Hepatocyte (in vitro differentiated cells): Measurements from ENCODE around the gene FOXN3. TPM values are rescaled to one million over a fixed set of nuclear protein-coding genes. Genes with fewer than 3 reads are reported as not detected.

ENCODE experiments used
- DNase-seq: peaks from one replicate; pipeline ENCODE4 v3.0.0-alpha.2; 2016; ENCODE audit warnings: low spot score
- H2AFZ ChIP-seq: fragments of 200-600 bp; sonication (generic); 2 replicates; pipeline ENCODE4 v1.6.0; 2016; ENCODE audit warnings: antibody characterized with exemption, mild to moderate bottlenecking
- H3K27ac ChIP-seq: fragments of 200-600 bp; sonication (generic); 2 replicates; pipeline ENCODE4 v1.5.1; 2016; ENCODE audit warnings: mild to moderate bottlenecking
- H3K27me3 ChIP-seq: fragments of 200-600 bp; sonication (generic); 2 replicates; pipeline ENCODE4 v1.6.1; 2016
- H3K36me3 ChIP-seq: fragments of 200-600 bp; sonication (generic); replicated peaks from 2 replicates; pipeline ENCODE4 v1.5.1; 2016; ENCODE audit warnings: low read depth; ENCODE audit not compliant: insufficient read depth
- H3K4me1 ChIP-seq: fragments of 200-600 bp; sonication (generic); 2 replicates; pipeline ENCODE4 v1.5.1; 2016; ENCODE audit warnings: mild to moderate bottlenecking, moderate library complexity; ENCODE audit not compliant: insufficient read depth
- H3K4me2 ChIP-seq: fragments of 200-600 bp; sonication (generic); 2 replicates; pipeline ENCODE4 v1.6.0; 2016
- H3K4me3 ChIP-seq: fragments of 200-600 bp; sonication (generic); 2 replicates; pipeline ENCODE4 v1.5.1; 2016; ENCODE audit warnings: mild to moderate bottlenecking
- H3K79me2 ChIP-seq: fragments of 200-600 bp; sonication (generic); 2 replicates; pipeline ENCODE4 v1.6.0; 2017; ENCODE audit warnings: mild to moderate bottlenecking
- H3K9me2 ChIP-seq: fragments of 200-600 bp; sonication (generic); replicated peaks from 2 replicates; pipeline ENCODE4 v1.6.0; 2017; ENCODE audit warnings: mild to moderate bottlenecking; ENCODE audit not compliant: insufficient read depth
- H3K9me3 ChIP-seq: fragments of 200-600 bp; sonication (generic); 2 replicates; pipeline ENCODE4 v1.5.1; 2016; ENCODE audit warnings: low read depth, mild to moderate bottlenecking
- H4K20me1 ChIP-seq: fragments of 200-600 bp; sonication (generic); 2 replicates; pipeline ENCODE4 v1.6.0; 2016; ENCODE audit warnings: mild to moderate bottlenecking; ENCODE audit not compliant: insufficient read depth, poor library complexity, severe bottlenecking
- EZH2 ChIP-seq: fragments of 200-600 bp; sonication (generic); IDR thresholded peaks from 2 replicates; pipeline ENCODE4 v1.6.1; 2016; ENCODE audit warnings: antibody characterized with exemption, mild to moderate bottlenecking, borderline replicate concordance
- EZH2phosphoT487 ChIP-seq: fragments of 200-600 bp; sonication (generic); IDR thresholded peaks from one replicate; pipeline ENCODE4 v1.6.1; 2018; ENCODE audit warnings: antibody characterized with exemption, mild to moderate bottlenecking, low read depth, moderate library complexity; ENCODE audit not compliant: unreplicated experiment, severe bottlenecking
- WGBS: methylation state at CpG from one replicate; pipeline ENCODE4 v1.1.6; 2016; ENCODE audit warnings: low lambda C conversion rate; ENCODE audit errors: missing lambda C conversion rate; 5-methylcytosine and 5-hydroxymethylcytosine counted together
- polyA plus RNA-seq: library from polyadenylated mRNA; unstranded; fragments of >200 nt; fragmentation: Nextera tagmentation; extraction: Ambion mirVana; gene quantifications from 2 replicates; pipeline ENCODE4 v1.2.1, GENCODE V29; 2016
- total RNA-seq: library from RNA; depleted of rRNA; stranded (reverse); fragments of >200 nt; gene quantifications from 2 replicates; pipeline ENCODE4 v1.2.3, GENCODE V29; 2014
- TF ChIP-seq, protein P1 (sequence below): fragments of 200-600 bp; sonication (generic); IDR thresholded peaks from 2 replicates; pipeline ENCODE4 v1.5.1; 2016; ENCODE audit warnings: antibody characterized with exemption, mild to moderate bottlenecking; ENCODE audit not compliant: poor library complexity

Gene FOXN3
- total and polyA plus RNA-seq, 2 experiments from 2014 or later, result 42.2 to 47.6 TPM

DNA sequence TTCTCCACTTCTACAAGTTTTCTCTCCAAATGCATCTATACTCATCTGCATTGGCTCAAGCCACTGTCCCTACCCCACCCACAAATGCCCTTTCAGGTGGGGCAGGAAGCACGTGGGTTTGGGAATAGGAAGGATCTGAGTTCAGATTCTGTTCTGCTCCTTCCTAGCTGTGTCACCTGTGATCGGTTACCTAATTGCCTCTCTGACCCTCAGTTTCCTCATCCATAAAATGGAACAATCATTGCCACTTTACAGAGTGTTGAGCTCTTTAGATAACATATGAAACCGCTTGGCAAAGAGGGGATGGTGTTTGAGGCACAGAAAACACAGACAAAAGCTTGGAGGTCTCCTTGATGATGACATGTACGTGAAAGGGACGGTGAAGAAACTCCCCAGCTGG lies 34.5 kb downstream of the FOXN3 start:
- peaks cover 87% of the 10 kb centered on the region for H3K79me2 ChIP-seq
- no peak for DNase-seq
- peaks cover 17% of the 10 kb centered on the region for H4K20me1 ChIP-seq

GRCh38 chr14:89379891-89380820 lies 36.9 kb downstream of the FOXN3 start:
- Histone ChIP-seq H3K4me3 (no peak overlapping the region), H3K36me3 (no peaks in the 10 kb centered on the region), H3K4me1 (no peaks in the 10 kb centered on the region), H2AFZ (no peak overlapping the region), H3K9me2 (no peaks in the 10 kb centered on the region), H4K20me1 (peaks cover 16% of the 10 kb centered on the region), H3K4me2 (no peak overlapping the region), H3K27me3 (no peaks in the 10 kb centered on the region), H3K79me2 (peaks cover 90% of the 10 kb centered on the region), H3K27ac (no peak overlapping the region), H3K9me3 (no peaks in the 10 kb centered on the region)
- TF ChIP-seq EZH2 (no peak), EZH2phosphoT487 (no peak)
- TF ChIP-seq, protein P1, sequence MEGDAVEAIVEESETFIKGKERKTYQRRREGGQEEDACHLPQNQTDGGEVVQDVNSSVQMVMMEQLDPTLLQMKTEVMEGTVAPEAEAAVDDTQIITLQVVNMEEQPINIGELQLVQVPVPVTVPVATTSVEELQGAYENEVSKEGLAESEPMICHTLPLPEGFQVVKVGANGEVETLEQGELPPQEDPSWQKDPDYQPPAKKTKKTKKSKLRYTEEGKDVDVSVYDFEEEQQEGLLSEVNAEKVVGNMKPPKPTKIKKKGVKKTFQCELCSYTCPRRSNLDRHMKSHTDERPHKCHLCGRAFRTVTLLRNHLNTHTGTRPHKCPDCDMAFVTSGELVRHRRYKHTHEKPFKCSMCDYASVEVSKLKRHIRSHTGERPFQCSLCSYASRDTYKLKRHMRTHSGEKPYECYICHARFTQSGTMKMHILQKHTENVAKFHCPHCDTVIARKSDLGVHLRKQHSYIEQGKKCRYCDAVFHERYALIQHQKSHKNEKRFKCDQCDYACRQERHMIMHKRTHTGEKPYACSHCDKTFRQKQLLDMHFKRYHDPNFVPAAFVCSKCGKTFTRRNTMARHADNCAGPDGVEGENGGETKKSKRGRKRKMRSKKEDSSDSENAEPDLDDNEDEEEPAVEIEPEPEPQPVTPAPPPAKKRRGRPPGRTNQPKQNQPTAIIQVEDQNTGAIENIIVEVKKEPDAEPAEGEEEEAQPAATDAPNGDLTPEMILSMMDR, result no peak
- 96% methylated on average over 16 of the region's 16 CpGs for WGBS
- DNase-seq, result no peak

More for the DNA sequence above, 34.5 kb downstream of the FOXN3 start:
- TF ChIP-seq, protein P1, result no peak
- TF ChIP-seq EZH2 (no peak), EZH2phosphoT487 (no peak)
- Histone ChIP-seq H3K4me1 (peaks cover 3% of the 10 kb centered on the region), H3K36me3 (no peaks in the 10 kb centered on the region), H2AFZ (no peak overlapping the region), H3K9me3 (no peaks in the 10 kb centered on the region), H3K4me3 (no peak overlapping the region), H3K4me2 (no peak overlapping the region), H3K9me2 (no peaks in the 10 kb centered on the region), H3K27me3 (no peaks in the 10 kb centered on the region), H3K27ac (no peak overlapping the region)
- WGBS, result 96% methylated on average over 5 of the region's 5 CpGs

DNA sequence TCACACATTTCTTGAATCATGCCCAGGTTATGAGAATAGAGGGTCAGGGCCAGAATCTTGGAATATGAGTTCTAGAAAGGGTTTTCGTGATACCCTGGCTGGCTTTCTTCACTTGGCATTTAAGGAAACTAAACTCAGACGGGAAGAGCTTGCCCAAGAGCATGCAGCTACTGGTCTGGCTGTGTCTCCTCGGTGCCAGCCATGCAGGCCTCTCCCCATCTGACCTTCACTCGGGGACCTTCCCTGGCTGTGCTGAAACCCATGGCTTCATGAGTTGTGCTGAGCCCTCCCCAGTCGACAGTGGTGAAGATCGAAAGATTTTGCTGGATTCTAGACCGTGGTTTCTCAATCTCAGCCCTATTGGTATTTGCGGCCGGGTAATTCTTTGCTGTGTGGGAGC lies 38.0 kb downstream of the FOXN3 start:
- Histone ChIP-seq H4K20me1 (peaks cover 16% of the 10 kb centered on the region), H3K4me2 (no peak overlapping the region), H3K27ac (no peak overlapping the region), H3K9me3 (no peaks in the 10 kb centered on the region), H2AFZ (no peak overlapping the region), H3K79me2 (peaks cover 90% of the 10 kb centered on the region), H3K36me3 (no peaks in the 10 kb centered on the region), H3K4me3 (no peak overlapping the region), H3K4me1 (no peaks in the 10 kb centered on the region), H3K27me3 (no peaks in the 10 kb centered on the region), H3K9me2 (no peaks in the 10 kb centered on the region)
- 98% methylated on average over 9 of the region's 9 CpGs for WGBS
- TF ChIP-seq, protein P1, result no peak
- TF ChIP-seq EZH2phosphoT487 (no peak), EZH2 (no peak)
- no peak for DNase-seq
